Activated CD4-positive, CD25-positive, alpha-beta regulatory T cell treated with anti-CD3 and anti-CD28 coated beads, Interleukin-2, amount 50 U/mL, for 72 hours (primary cell): ENCODE results near the gene RNF130.

Source experiments
- DNase-seq: peaks from one replicate; pipeline ENCODE4 v3.0.0; 2021

The RNF130 gene

GRCh38 chr5:180071531-180072255 is at the start of gene RNF130:
RNF130 (minus strand) TSS chr5:180071759; CDS start chr5:180071702, 57 bp downstream.
- peak; percentile 89 for DNase-seq

GRCh38 chr5:180120237-180121101 is 48.9 kb upstream of the RNF130 start:
- DNase-seq: peak; percentile 16

- DNase-seq: no peak
These were observed 48.3 kb upstream of the RNF130 start for GRCh38 chr5:180119903-180120236.

- peak; percentile 27 for DNase-seq
These were observed 47.7 kb upstream of the RNF130 start for GRCh38 chr5:180119031-180119902.

- peak; percentile 15 for DNase-seq
These were observed 46.8 kb upstream of the RNF130 start for GRCh38 chr5:180118391-180118791.

GRCh38 chr5:180117000-180117725 is 45.6 kb upstream of the RNF130 start:
- DNase-seq: peak; percentile 22

GRCh38 chr5:180116077-180116999 is 44.8 kb upstream of the RNF130 start:
- peak; percentile 13 for DNase-seq

GRCh38 chr5:180115326-180116076 is 43.9 kb upstream of the RNF130 start:
- DNase-seq: peak; percentile 15

- DNase-seq: no peak
These were observed 42.9 kb upstream of the RNF130 start for GRCh38 chr5:180114304-180115003.

GRCh38 chr5:180113660-180114303 is 42.2 kb upstream of the RNF130 start:
- DNase-seq: peak; percentile 23

- peak; percentile 21 for DNase-seq
These were observed 40.8 kb upstream of the RNF130 start for GRCh38 chr5:180112181-180112861.

GRCh38 chr5:180111273-180112002 is 39.9 kb upstream of the RNF130 start:
- peak; percentile 22 for DNase-seq

- DNase-seq: no peak
These were observed 38.4 kb upstream of the RNF130 start for GRCh38 chr5:180109920-180110319.

GRCh38 chr5:180107005-180107404 is 35.4 kb upstream of the RNF130 start:
- no peak for DNase-seq

- no peak for DNase-seq
These were observed 34.3 kb upstream of the RNF130 start for GRCh38 chr5:180105827-180106312.

- DNase-seq: peak; percentile 1
These were observed 32.6 kb upstream of the RNF130 start for GRCh38 chr5:180104168-180104530.

- no peak for DNase-seq
These were observed 32.1 kb upstream of the RNF130 start for GRCh38 chr5:180103487-180104167.
